Lower leg skin (tissue), 3 donors: ENCODE measurements around the gene COL4A6.

Experiments used
- POLR2A ChIP-seq, 2 donors: fragments of 450-650 bp; IDR thresholded peaks; one replicate each; pipeline ENCODE4 v1.6.1; 2016 to 2017; ENCODE audit warnings: antibody characterized with exemption in 2 of 2, mild to moderate bottlenecking in 1 of 2, moderate library complexity in 1 of 2
- TF ChIP-seq, protein P1 (sequence below), 3 donors: fragments of 450-650 bp; IDR thresholded peaks; one replicate each; pipeline ENCODE4 v1.5.1; 2016; ENCODE audit warnings: antibody characterized with exemption in 3 of 3, mild to moderate bottlenecking in 3 of 3, moderate library complexity in 2 of 3

GRCh38 chrX:108412783-108413182, 25.4 kb downstream of the COL4A6 start:
- no peak for TF ChIP-seq POLR2A (IDR thresholded peaks at IDR 0.05)
- TF ChIP-seq, protein P1, sequence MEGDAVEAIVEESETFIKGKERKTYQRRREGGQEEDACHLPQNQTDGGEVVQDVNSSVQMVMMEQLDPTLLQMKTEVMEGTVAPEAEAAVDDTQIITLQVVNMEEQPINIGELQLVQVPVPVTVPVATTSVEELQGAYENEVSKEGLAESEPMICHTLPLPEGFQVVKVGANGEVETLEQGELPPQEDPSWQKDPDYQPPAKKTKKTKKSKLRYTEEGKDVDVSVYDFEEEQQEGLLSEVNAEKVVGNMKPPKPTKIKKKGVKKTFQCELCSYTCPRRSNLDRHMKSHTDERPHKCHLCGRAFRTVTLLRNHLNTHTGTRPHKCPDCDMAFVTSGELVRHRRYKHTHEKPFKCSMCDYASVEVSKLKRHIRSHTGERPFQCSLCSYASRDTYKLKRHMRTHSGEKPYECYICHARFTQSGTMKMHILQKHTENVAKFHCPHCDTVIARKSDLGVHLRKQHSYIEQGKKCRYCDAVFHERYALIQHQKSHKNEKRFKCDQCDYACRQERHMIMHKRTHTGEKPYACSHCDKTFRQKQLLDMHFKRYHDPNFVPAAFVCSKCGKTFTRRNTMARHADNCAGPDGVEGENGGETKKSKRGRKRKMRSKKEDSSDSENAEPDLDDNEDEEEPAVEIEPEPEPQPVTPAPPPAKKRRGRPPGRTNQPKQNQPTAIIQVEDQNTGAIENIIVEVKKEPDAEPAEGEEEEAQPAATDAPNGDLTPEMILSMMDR (IDR thresholded peaks at IDR 0.05) = no peak
